SK-N-SH (cell line): ENCODE results near the gene RGS17.

Experiments
- MEF2A ChIP-seq: IDR thresholded peaks from 2 replicates; pipeline ENCODE4 v1.4.0; 2012; ENCODE audit warnings: low read depth, borderline replicate concordance
- POLR2AphosphoS5 ChIP-seq: IDR thresholded peaks from 2 replicates; pipeline ENCODE4 v1.6.1; 2012; ENCODE audit warnings: low read depth, low read length
- RAD21 ChIP-seq: IDR thresholded peaks from 2 replicates; pipeline ENCODE4 v1.6.1; 2012; ENCODE audit warnings: mild to moderate bottlenecking, low read length
- REST ChIP-seq: IDR thresholded peaks from 2 replicates; pipeline ENCODE4 v1.6.1; 2012; ENCODE audit warnings: mild to moderate bottlenecking, low read depth, low read length, moderate library complexity
- RFX5 ChIP-seq: IDR thresholded peaks from 2 replicates; pipeline ENCODE4 v1.6.1; 2012; ENCODE audit warnings: mild to moderate bottlenecking, improper control_type of control experiment, low read length
- SIN3A ChIP-seq: IDR thresholded peaks from 2 replicates; pipeline ENCODE4 v1.6.1; 2012; ENCODE audit warnings: low read depth, mild to moderate bottlenecking, low read length, moderate library complexity, borderline replicate concordance
- YY1 ChIP-seq: IDR thresholded peaks from 2 replicates; pipeline ENCODE4 v1.4.0; 2012; ENCODE audit warnings: low read depth, mild to moderate bottlenecking
- TF ChIP-seq, protein P1 (sequence below): fragments of 200-600 bp; sonication (generic); IDR thresholded peaks from 2 replicates; pipeline ENCODE4 v1.6.1; 2017; ENCODE audit warnings: antibody characterized with exemption, mild to moderate bottlenecking, moderate library complexity

- TF ChIP-seq YY1 (no peak), POLR2AphosphoS5 (no peak), SIN3A (no peak), MEF2A (no peak), RFX5 (no peak), REST (no peak), RAD21 (no peak)
- TF ChIP-seq, protein P1, sequence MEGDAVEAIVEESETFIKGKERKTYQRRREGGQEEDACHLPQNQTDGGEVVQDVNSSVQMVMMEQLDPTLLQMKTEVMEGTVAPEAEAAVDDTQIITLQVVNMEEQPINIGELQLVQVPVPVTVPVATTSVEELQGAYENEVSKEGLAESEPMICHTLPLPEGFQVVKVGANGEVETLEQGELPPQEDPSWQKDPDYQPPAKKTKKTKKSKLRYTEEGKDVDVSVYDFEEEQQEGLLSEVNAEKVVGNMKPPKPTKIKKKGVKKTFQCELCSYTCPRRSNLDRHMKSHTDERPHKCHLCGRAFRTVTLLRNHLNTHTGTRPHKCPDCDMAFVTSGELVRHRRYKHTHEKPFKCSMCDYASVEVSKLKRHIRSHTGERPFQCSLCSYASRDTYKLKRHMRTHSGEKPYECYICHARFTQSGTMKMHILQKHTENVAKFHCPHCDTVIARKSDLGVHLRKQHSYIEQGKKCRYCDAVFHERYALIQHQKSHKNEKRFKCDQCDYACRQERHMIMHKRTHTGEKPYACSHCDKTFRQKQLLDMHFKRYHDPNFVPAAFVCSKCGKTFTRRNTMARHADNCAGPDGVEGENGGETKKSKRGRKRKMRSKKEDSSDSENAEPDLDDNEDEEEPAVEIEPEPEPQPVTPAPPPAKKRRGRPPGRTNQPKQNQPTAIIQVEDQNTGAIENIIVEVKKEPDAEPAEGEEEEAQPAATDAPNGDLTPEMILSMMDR: no peak
Measured at GRCh38 chr6:153045271-153045670, 85.8 kb downstream of the RGS17 start.
